Liver (tissue), 9 donors: ENCODE measurements around the gene SERPINA7. TPM values are rescaled to one million over a fixed set of nuclear protein-coding genes. Genes with fewer than 3 reads are reported as not detected.
A peak's percentile ranks its signal among the peaks of the same experiment; 100 is the strongest.

ENCODE experiments used
- DNase-seq: peaks from one replicate; pipeline ENCODE4 v3.0.0-alpha.2; 2017; ENCODE audit warnings: low spot score
- H3K27ac ChIP-seq, 2 donors: one replicate each; pipeline ENCODE4 v1.7.0; 2013; ENCODE audit warnings: inconsistent platforms in 2 of 2, low read length in 2 of 2, control low read depth in 1 of 2, low read depth in 1 of 2, mild to moderate bottlenecking in 1 of 2
- H3K27me3 ChIP-seq, 4 donors: one replicate each; pipeline versions ENCODE4 v1.6.1 to v1.7.0; 2013; ENCODE audit warnings: low read length in 3 of 4, inconsistent platforms in 1 of 4, mild to moderate bottlenecking in 1 of 4, moderate library complexity in 1 of 4; ENCODE audit not compliant: control insufficient read depth in 4 of 4, insufficient read depth in 4 of 4
- H3K36me3 ChIP-seq, 4 donors: one replicate each; pipeline versions ENCODE4 v1.6.1 to v1.7.0; 2013; ENCODE audit warnings: low read length in 3 of 4, mild to moderate bottlenecking in 3 of 4, low read depth in 1 of 4, moderate library complexity in 1 of 4; ENCODE audit not compliant: control insufficient read depth in 4 of 4, insufficient read depth in 3 of 4
- H3K4me1 ChIP-seq, 4 donors: one replicate each; pipeline versions ENCODE4 v1.6.1 to v1.7.0; 2013; ENCODE audit warnings: low read length in 3 of 4, mild to moderate bottlenecking in 3 of 4, moderate library complexity in 1 of 4; ENCODE audit not compliant: control insufficient read depth in 4 of 4, insufficient read depth in 4 of 4
- H3K4me3 ChIP-seq, 3 donors: one replicate each; pipeline versions ENCODE4 v1.6.1 to v1.7.0; 2013; ENCODE audit warnings: low read length in 3 of 3, control low read depth in 1 of 3, low read depth in 1 of 3, mild to moderate bottlenecking in 1 of 3
- H3K9ac ChIP-seq, 2 donors: one replicate each; pipeline ENCODE4 v1.7.0; 2013; ENCODE audit warnings: low read length in 2 of 2, mild to moderate bottlenecking in 2 of 2, moderate library complexity in 2 of 2, control low read depth in 1 of 2, low read depth in 1 of 2
- H3K9me3 ChIP-seq, 4 donors: one replicate each; pipeline versions ENCODE4 v1.6.1 to v1.7.0; 2013; ENCODE audit warnings: low read length in 3 of 4; ENCODE audit not compliant: control insufficient read depth in 4 of 4
- EGR1 ChIP-seq, 2 donors: IDR thresholded peaks; 2 replicates each; pipeline ENCODE4 v1.6.1; 2016 to 2018; ENCODE audit warnings: antibody characterized with exemption in 2 of 2, low read depth in 2 of 2
- FOXA1 ChIP-seq: IDR thresholded peaks from 2 replicates; pipeline ENCODE4 v1.6.1; 2016; ENCODE audit warnings: antibody characterized with exemption
- FOXA2 ChIP-seq: IDR thresholded peaks from 2 replicates; pipeline ENCODE4 v1.6.1; 2016; ENCODE audit warnings: antibody characterized with exemption
- GABPA ChIP-seq, 2 donors: IDR thresholded peaks in 1 of 2; conservative IDR thresholded peaks in 1 of 2; 2 replicates each; pipeline ENCODE4 v1.6.1; 2016; ENCODE audit warnings: antibody characterized with exemption in 2 of 2, mild to moderate bottlenecking in 1 of 2, moderate library complexity in 1 of 2
- HNF4A ChIP-seq, 2 donors: conservative IDR thresholded peaks; 2 replicates each; pipeline ENCODE4 v1.6.1; 2016; ENCODE audit warnings: antibody characterized with exemption in 2 of 2, mild to moderate bottlenecking in 2 of 2
- HNF4G ChIP-seq: IDR thresholded peaks from 2 replicates; pipeline ENCODE4 v1.6.1; 2016; ENCODE audit warnings: antibody characterized with exemption
- JUND ChIP-seq, 2 donors: IDR thresholded peaks; 2 replicates each; pipeline ENCODE4 v1.6.1; 2016; ENCODE audit warnings: antibody characterized with exemption in 2 of 2
- NR2F2 ChIP-seq: IDR thresholded peaks from 2 replicates; pipeline ENCODE4 v1.6.1; 2016; ENCODE audit warnings: antibody characterized with exemption
- RAD21 ChIP-seq, 2 donors: IDR thresholded peaks; 2 replicates each; pipeline ENCODE4 v1.6.1; 2016; ENCODE audit warnings: antibody characterized with exemption in 2 of 2, mild to moderate bottlenecking in 2 of 2
- RXRA ChIP-seq, 2 donors: IDR thresholded peaks; 2 replicates each; pipeline ENCODE4 v1.6.1; 2017 to 2018; ENCODE audit warnings: antibody characterized with exemption in 2 of 2, mild to moderate bottlenecking in 1 of 2
- SP1 ChIP-seq: IDR thresholded peaks from 2 replicates; pipeline ENCODE4 v1.6.1; 2018; ENCODE audit warnings: antibody characterized with exemption, mild to moderate bottlenecking
- TAF1 ChIP-seq: conservative IDR thresholded peaks from 2 replicates; pipeline ENCODE4 v1.6.1; 2016; ENCODE audit warnings: antibody characterized with exemption, mild to moderate bottlenecking
- YY1 ChIP-seq: IDR thresholded peaks from 2 replicates; pipeline ENCODE4 v1.6.1; 2016; ENCODE audit warnings: antibody characterized with exemption, mild to moderate bottlenecking
- WGBS: extraction: QIAGEN DNeasy Blood & Tissue Kit; methylation state at CpG from one replicate; pipeline ENCODE4 v1.1.7; 2013; 5-methylcytosine and 5-hydroxymethylcytosine counted together
- polyA plus RNA-seq, 2 donors: library from polyadenylated mRNA; stranded (reverse) in 1 of 2; unstranded in 1 of 2; fragments of 200-250 nt in 1 of 2; fragments of >200 nt in 1 of 2; fragmentation: Nextera tagmentation in 1 of 2; extraction: Ambion mirVana in 1 of 2; gene quantifications; one replicate each; pipeline versions ENCODE4 v1.2.1 to v1.2.3, GENCODE V29; 2013 to 2015
- total RNA-seq, 2 donors: library from RNA; depleted of rRNA; stranded (reverse); fragments of >200 nt; gene quantifications; one replicate each; pipeline ENCODE4 v1.2.3, GENCODE V29; 2014
- TF ChIP-seq, protein P1 (sequence below): IDR thresholded peaks from 2 replicates; pipeline ENCODE4 v1.6.1; 2016; ENCODE audit warnings: antibody characterized with exemption
- TF ChIP-seq, protein P2 (sequence below): IDR thresholded peaks from 2 replicates; pipeline ENCODE4 v1.6.1; 2016; ENCODE audit warnings: antibody characterized with exemption
- TF ChIP-seq, protein P3 (sequence below): IDR thresholded peaks from 2 replicates; pipeline ENCODE4 v1.6.1; 2016; ENCODE audit warnings: antibody characterized with exemption, mild to moderate bottlenecking
- TF ChIP-seq, protein P4 (sequence below): IDR thresholded peaks from 2 replicates; pipeline ENCODE4 v1.6.1; 2016; ENCODE audit warnings: antibody characterized with exemption
- donor health status: healthy.
- donor health status: healthy.
- donor health status: healthy.
- donor health status: healthy.
- donor health status: healthy.

The SERPINA7 gene
- total and polyA plus RNA-seq, 4 donors = 158 to 325 (median 203) TPM

DNA sequence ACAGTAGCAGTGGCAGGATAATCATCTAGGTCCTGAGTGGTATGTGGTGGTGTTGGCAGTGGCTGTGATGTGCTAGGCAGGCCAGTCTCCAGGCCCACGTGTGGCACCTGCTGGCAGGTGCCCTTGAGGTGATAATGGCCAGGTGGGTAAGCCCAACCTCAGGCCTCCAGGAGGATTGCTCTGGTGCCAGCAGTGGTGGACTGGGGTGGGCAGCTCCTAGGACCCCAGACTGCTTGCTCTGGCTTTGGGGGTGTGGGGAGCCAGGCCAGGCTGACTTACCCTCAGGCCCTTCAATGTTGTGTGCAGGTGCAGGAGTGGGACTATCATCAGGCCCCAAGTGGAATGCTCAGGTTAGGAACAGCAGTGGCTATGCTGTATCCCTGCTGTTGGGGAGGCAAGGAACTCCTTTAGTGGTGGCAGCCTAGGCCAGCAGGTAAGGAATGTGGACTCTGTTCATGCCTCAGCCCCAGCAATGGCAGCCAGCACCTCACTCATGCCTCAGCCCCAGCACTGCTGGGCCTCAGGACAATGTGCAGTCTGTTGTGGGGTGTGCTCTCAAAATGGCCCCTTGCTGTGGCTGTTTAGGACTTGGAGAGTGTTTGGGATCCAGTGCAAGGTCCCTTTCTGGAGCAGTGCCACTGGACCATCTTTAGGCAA, 24.3 kb downstream of the SERPINA7 start:
- Histone ChIP-seq H3K4me1 (peaks cover 0 to 4% (median 0%) of the 10 kb centered on the region in 4 donors), H3K36me3 (no peaks in the 10 kb centered on the region), H3K4me3 (no peak overlapping the region), H3K27me3 (peaks cover 0 to 3% (median 0%) of the 10 kb centered on the region in 4 donors), H3K9me3 (no peaks in the 10 kb centered on the region), H3K27ac (no peak overlapping the region), H3K9ac (no peak overlapping the region)
- TF ChIP-seq YY1 (no peak), FOXA1 (no peak), NR2F2 (no peak), FOXA2 (no peak), JUND (IDR thresholded peaks at IDR 0.05) (no peak), EGR1 (IDR thresholded peaks at IDR 0.05; ENCODE audit: low read depth in 2 of 2) (no peak), HNF4A (conservative IDR thresholded peaks at IDR 0.05) (no peak), TAF1 (no peak), GABPA (IDR thresholded peaks at IDR 0.05 in 1 of 2, conservative IDR thresholded peaks at IDR 0.05 in 1 of 2) (no peak), RAD21 (IDR thresholded peaks at IDR 0.05) (no peak), RXRA (IDR thresholded peaks at IDR 0.05) (no peak), SP1 (no peak)
- TF ChIP-seq, protein P1, sequence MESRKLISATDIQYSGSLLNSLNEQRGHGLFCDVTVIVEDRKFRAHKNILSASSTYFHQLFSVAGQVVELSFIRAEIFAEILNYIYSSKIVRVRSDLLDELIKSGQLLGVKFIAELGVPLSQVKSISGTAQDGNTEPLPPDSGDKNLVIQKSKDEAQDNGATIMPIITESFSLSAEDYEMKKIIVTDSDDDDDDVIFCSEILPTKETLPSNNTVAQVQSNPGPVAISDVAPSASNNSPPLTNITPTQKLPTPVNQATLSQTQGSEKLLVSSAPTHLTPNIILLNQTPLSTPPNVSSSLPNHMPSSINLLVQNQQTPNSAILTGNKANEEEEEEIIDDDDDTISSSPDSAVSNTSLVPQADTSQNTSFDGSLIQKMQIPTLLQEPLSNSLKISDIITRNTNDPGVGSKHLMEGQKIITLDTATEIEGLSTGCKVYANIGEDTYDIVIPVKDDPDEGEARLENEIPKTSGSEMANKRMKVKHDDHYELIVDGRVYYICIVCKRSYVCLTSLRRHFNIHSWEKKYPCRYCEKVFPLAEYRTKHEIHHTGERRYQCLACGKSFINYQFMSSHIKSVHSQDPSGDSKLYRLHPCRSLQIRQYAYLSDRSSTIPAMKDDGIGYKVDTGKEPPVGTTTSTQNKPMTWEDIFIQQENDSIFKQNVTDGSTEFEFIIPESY = no peak
- TF ChIP-seq, protein P2, sequence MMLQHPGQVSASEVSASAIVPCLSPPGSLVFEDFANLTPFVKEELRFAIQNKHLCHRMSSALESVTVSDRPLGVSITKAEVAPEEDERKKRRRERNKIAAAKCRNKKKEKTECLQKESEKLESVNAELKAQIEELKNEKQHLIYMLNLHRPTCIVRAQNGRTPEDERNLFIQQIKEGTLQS = no peak
- TF ChIP-seq, protein P3, sequence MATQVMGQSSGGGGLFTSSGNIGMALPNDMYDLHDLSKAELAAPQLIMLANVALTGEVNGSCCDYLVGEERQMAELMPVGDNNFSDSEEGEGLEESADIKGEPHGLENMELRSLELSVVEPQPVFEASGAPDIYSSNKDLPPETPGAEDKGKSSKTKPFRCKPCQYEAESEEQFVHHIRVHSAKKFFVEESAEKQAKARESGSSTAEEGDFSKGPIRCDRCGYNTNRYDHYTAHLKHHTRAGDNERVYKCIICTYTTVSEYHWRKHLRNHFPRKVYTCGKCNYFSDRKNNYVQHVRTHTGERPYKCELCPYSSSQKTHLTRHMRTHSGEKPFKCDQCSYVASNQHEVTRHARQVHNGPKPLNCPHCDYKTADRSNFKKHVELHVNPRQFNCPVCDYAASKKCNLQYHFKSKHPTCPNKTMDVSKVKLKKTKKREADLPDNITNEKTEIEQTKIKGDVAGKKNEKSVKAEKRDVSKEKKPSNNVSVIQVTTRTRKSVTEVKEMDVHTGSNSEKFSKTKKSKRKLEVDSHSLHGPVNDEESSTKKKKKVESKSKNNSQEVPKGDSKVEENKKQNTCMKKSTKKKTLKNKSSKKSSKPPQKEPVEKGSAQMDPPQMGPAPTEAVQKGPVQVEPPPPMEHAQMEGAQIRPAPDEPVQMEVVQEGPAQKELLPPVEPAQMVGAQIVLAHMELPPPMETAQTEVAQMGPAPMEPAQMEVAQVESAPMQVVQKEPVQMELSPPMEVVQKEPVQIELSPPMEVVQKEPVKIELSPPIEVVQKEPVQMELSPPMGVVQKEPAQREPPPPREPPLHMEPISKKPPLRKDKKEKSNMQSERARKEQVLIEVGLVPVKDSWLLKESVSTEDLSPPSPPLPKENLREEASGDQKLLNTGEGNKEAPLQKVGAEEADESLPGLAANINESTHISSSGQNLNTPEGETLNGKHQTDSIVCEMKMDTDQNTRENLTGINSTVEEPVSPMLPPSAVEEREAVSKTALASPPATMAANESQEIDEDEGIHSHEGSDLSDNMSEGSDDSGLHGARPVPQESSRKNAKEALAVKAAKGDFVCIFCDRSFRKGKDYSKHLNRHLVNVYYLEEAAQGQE = no peak
- WGBS = 74% methylated on average over 1 of the region's 1 CpG
- DNase-seq = no peak

DNA sequence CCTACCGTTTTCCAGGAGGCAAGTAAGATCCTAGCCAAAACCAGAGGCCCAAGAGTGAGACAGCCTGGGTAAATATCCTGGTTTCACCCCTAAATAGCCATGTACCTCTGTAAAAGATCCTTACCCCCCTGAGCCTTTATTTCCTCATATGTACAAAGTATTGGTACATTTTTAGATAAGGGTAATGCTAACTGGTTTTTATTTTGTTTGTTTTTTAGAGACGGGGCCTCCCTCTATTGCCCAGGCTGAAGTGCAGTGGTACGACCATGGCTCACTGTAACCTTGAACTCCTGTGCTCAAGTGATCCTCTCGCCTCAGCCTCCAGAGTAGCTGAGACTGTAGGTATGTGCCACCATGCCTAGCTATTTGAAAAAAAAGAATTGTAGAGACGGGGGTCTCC, 29.4 kb downstream of the SERPINA7 start:
- no peak overlapping the region for H3K4me3 ChIP-seq
- H3K9me3 ChIP-seq = no peaks in the 10 kb centered on the region
- H3K36me3 ChIP-seq = no peaks in the 10 kb centered on the region
- no peak for DNase-seq
- H3K4me1 ChIP-seq = peaks cover 0 to 5% (median 2%) of the 10 kb centered on the region in 4 donors
- TF ChIP-seq YY1 (no peak), FOXA2 (no peak), HNF4A (conservative IDR thresholded peaks at IDR 0.05) (peak; percentile 42 to 51), NR2F2 (no peak), GABPA (IDR thresholded peaks at IDR 0.05 in 1 of 2, conservative IDR thresholded peaks at IDR 0.05 in 1 of 2) (no peak), EGR1 (IDR thresholded peaks at IDR 0.05; ENCODE audit: low read depth in 2 of 2) (no peak), JUND (IDR thresholded peaks at IDR 0.05) (no peak), SP1 (no peak), RXRA (IDR thresholded peaks at IDR 0.05) (peak; percentile 38 to 52), HNF4G (no peak), FOXA1 (no peak)
- TF ChIP-seq, protein P4, sequence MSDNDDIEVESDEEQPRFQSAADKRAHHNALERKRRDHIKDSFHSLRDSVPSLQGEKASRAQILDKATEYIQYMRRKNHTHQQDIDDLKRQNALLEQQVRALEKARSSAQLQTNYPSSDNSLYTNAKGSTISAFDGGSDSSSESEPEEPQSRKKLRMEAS = no peak
- TF ChIP-seq, protein P3 = no peak
- H3K27ac ChIP-seq = peak overlapping the region in 1 of 2 donors; percentile 42
- no peaks in the 10 kb centered on the region for H3K27me3 ChIP-seq
- 49% methylated on average over 5 of the region's 5 CpGs for WGBS
- no peak overlapping the region for H3K9ac ChIP-seq
